ENCODE data around the gene CFAP410.
A peak's percentile ranks its signal among the peaks of the same experiment; 100 is the strongest.

The CFAP410 gene

GRCh38 chr21:44338971-44339910 is at the start of gene CFAP410:
TSS of gene CFAP410 (minus strand) at chr21:44339390. CDS start at chr21:44339194, 196 bp downstream.
- DNase-seq, result peak; percentile 55 to 83

DNA sequence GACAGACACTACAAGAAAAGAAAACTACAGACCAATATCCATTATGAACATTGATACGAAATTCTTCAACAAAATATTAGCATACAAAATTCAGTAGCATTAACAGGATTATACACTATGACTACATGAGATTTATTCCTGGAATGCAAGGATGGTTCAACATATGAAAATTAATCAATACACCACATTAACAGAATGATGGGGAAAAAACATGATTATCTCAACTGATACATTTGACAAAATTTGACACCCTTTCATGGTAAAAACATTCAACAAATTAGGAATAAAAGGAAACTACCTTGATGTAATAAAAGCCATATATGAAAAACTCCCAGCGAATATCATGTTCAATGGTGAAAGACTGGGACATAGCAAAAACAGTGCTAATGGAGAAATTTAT is 45.8 kb upstream of the CFAP410 start:
- DNase-seq, result no peak

GRCh38 chr21:44383216-44383615 is 44.0 kb upstream of the CFAP410 start:
- no peak for DNase-seq

- no peak for DNase-seq
Observed at GRCh38 chr21:44382536-44382935, 43.3 kb upstream of the CFAP410 start.

DNA sequence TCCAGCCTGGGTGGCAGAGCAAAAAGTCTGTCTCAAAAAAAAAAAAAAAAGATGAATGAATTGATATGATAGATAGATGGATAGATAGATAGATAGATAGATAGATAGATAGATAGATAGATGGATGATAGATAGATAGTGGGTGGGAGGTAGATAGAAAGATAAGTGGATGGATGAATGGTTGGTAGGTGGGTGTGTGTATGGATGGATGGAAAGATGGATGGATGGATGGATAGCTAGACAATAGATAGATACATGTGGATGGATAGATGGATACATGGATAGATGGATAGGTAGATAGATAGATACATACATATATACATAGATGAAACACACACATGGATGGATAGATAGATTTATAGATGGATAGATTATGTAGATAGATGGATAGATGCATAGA is 42.7 kb upstream of the CFAP410 start:
- DNase-seq, result no peak

GRCh38 chr21:44380876-44381275 is 41.7 kb upstream of the CFAP410 start:
- no peak for DNase-seq

GRCh38 chr21:44379991-44380865 is 41.0 kb upstream of the CFAP410 start:
- DNase-seq, result no peak

DNA sequence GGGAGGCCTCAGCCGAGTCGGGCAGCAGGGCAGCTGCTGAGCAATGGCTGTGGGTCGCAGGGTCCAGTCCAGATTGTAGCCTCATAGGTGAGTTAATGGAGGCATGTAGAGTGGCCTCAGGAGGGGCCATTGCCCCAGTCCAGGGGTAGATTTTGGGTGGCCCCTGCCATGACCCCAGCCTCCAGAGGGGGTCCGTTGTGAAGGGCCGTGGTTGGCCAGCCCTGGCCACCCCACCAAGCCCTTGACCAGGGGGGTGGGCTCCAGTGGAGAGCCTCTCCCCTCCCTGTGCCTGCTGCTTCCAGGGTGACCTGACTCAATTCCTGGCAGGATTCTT is 40.3 kb upstream of the CFAP410 start:
- DNase-seq, result no peak

DNA sequence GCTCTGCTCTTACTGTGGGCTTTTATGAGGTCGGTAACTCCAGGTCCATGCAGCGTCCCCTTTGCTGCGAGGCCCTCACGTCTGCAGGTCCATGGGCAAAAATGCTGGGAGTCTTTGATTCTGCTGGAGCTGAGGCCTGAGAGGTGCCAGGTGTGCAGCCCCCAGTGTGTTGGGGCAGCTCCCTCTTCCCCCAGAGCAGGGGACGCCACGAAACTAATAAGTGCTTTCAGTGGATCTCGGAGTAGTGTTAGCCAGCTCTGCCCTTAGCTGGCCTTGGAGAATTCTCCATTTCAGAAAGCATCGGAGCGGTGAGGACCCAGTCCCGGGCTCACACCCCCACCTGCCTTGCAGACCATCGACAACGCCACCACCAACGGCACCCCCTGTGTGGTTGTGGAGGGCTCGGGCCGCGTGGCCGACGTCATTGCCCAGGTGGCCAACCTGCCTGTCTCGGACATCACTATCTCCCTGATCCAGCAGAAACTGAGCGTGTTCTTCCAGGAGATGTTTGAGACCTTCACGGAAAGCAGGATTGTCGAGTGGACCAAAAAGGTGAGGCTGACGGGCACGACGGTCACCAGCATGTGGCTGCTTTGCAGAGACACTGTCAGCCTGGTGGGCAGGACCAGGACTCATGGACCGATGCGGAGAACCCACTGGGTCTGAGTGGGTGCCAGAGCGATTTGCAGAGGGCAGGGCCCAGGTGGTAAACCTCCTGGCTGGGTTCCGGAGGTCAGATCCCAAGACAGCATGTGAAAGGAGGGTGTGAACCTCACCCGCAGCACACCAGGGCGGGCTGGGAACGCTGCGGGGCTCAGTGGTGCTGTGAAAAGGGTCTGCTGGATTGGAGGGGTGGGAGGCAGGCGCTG is 39.7 kb upstream of the CFAP410 start:
- no peak for DNase-seq

- DNase-seq, result no peak
Observed at GRCh38 chr21:44377922-44378645, 38.9 kb upstream of the CFAP410 start.

GRCh38 chr21:44377201-44377921 is 38.2 kb upstream of the CFAP410 start:
- DNase-seq, result no peak

GRCh38 chr21:44376606-44377005 is 37.4 kb upstream of the CFAP410 start:
- DNase-seq, result no peak

DNA sequence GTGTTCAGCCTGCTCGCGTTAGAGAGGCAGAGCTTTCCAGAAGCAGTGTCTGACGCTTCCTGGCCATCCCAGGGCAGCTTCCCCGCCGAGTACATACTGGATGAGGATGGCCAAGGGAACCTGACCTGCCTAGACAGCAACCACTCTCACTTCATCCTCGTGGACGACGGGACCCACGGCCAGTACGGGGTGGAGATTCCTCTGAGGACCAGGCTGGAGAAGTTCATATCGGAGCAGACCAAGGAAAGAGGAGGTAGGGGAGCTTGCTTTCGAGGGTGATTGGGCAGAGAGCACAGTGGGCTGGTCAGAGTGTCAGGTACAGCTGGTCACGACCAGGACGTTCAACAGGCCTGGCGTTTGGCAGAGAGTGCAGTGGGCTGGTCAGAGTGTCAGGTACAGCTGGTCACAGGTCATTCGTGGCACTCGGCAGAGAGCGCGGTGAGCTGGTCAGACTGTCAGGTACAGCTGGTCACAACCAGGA is 36.6 kb upstream of the CFAP410 start:
- no peak for DNase-seq

DNA sequence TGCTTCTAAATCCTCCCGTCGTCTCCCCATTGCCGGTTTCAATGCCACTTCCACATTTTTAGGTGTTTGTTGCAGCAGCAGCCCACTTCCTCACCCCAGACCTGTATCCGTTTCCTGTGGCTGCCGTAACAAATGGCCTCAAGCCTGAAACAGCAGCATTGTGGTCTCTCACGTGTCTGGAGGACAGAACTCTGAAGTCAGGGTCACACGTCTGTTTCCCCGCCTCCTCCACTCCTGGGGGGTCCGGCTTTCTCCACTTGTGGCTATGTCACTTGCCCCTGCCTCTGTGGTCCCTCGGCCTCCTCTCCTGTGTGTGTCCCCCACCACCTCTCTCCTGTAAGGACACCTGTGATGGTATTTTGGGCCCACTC is 36.1 kb upstream of the CFAP410 start:
- DNase-seq, result no peak

GRCh38 chr21:44374601-44375280 is 35.6 kb upstream of the CFAP410 start:
- DNase-seq, result no peak

- no peak for DNase-seq
Observed at GRCh38 chr21:44372616-44373015, 33.4 kb upstream of the CFAP410 start.

GRCh38 chr21:44371596-44371995 is 32.4 kb upstream of the CFAP410 start:
- DNase-seq, result no peak

DNA sequence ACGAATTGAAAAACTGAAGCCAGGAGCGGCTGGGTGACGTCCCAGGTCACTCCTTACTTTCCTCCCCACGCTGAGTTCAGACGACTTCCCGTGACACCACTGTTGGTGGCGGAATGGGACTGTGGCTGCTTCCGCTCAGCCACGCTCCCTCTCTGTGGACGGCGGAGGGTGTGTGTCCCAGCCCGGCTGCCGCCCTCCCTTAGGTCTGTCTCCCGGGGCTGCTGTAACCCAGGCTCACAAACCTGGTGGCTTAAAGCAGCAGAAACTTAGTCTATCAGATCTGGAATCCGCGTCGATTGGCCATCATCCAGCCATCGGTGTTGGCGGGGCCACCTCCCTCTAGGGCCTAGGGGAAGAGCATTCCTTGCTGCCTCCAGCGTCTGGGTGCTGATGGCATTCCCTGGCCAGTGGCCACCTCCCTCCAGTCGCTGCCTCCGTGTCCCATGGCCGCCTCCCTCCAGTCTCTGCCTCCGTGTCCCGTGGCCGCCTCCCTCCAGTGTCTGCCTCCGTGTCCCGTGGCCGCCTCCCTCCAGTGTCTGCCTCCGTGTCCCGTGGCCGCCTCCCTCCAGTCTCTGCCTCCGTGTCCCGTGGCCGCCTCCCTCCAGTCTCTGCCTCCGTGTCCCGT is 31.7 kb upstream of the CFAP410 start:
- DNase-seq, result no peak

DNA sequence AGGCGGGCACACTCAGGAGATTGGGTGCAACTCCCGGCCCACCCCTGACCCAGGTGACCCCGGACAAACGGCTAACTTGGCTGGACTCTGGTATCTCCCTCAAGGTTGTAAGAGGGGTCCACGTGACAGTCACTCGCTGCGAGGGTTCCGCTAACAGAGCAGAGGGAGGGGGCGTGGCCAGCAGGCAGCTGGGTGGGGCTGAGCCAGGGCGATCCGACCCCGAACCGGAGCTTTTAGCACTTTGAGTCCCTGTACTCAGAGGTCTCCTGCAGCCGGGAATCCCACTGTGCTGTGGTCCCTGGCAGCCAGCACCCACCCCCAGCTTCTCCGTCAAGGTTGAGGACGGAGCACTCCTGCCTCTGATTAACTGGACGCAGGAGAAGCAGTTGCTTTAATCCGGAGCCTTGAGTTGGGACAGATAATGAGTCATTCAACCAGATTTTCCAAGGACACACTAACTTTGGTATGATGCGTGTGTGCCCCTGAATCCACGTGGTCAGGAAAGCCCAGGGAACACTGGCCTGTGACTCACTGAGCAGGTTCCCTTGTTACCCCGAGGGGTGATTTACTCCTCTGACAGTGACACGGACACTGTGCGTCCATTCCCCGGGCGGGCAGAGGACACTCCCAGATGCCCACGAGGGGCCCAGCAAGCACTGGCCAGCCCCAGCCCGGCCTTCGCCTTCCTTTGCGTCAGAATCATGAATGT is 31.0 kb upstream of the CFAP410 start:
- DNase-seq, result no peak

All from cerebellar nuclear complex (tissue), 1 donor.